Breast epithelium (tissue), 4 donors: ENCODE data around the gene ITGA3. TPM values are rescaled to one million over a fixed set of nuclear protein-coding genes. Genes with fewer than 3 reads are reported as not detected.

Source experiments
- DNase-seq, 2 donors: peaks; one replicate each; pipeline ENCODE4 v3.0.0-alpha.2; 2019; ENCODE audit warnings: low spot score in 2 of 2
- H3K27ac ChIP-seq, 2 donors: fragments of 200-600 bp; sonication (generic) in 1 of 2; one replicate each; pipeline ENCODE4 v1.5.1; 2016 to 2019; ENCODE audit warnings: mild to moderate bottlenecking in 1 of 2
- H3K27me3 ChIP-seq, 2 donors: fragments of 200-600 bp; sonication (generic) in 1 of 2; one replicate each; pipeline versions ENCODE4 v1.5.1 to v1.6.0; 2017 to 2019; ENCODE audit warnings: control low read depth in 1 of 2, mild to moderate bottlenecking in 1 of 2
- H3K36me3 ChIP-seq: fragments of 200-600 bp; one replicate; pipeline ENCODE4 v1.5.1; 2019
- H3K4me1 ChIP-seq, 2 donors: fragments of 200-600 bp; sonication (generic); one replicate each; pipeline ENCODE4 v1.5.1; 2016 to 2019; ENCODE audit warnings: control low read depth in 1 of 2
- H3K4me3 ChIP-seq, 3 donors: fragments of 200-600 bp; sonication (generic); 1 replicate in 2 of 3; 2 replicates in 1 of 3; pipeline ENCODE4 v1.5.1; 2016 to 2019; ENCODE audit warnings: mild to moderate bottlenecking in 3 of 3, moderate library complexity in 2 of 3
- H3K9me3 ChIP-seq, 2 donors: fragments of 200-600 bp; sonication (generic) in 1 of 2; one replicate each; pipeline ENCODE4 v1.5.1; 2016 to 2019; ENCODE audit warnings: control low read depth in 1 of 2
- POLR2A ChIP-seq: fragments of 450-650 bp; IDR thresholded peaks from one replicate; pipeline ENCODE4 v1.6.1; 2016; ENCODE audit warnings: antibody characterized with exemption, mild to moderate bottlenecking, moderate library complexity
- POLR2AphosphoS5 ChIP-seq, 3 donors: sonication (generic); formaldehyde crosslinking; IDR thresholded peaks; one replicate each; pipeline ENCODE4 v1.6.1; 2017; ENCODE audit warnings: antibody characterized with exemption in 3 of 3
- intact Hi-C: fragments of 100-400 bp; cut with DNase I; formaldehyde crosslinking; loops from one replicate; pipeline ENCODE4 v1.15.1; 2023; ENCODE audit warnings: low total_unique reads
- total RNA-seq, 3 donors: library from RNA; depleted of rRNA; stranded (reverse); fragments of >200 nt; gene quantifications; one replicate each; pipeline ENCODE4 v1.1.0, GENCODE V29; 2016
- TF ChIP-seq, protein P1 (sequence below), 3 donors: fragments of 450-650 bp; IDR thresholded peaks; one replicate each; pipeline ENCODE4 v1.5.1; 2016 to 2017; ENCODE audit warnings: antibody characterized with exemption in 3 of 3, mild to moderate bottlenecking in 3 of 3, moderate library complexity in 3 of 3

Gene ITGA3
- total RNA-seq, 3 donors from 2014 or later, result 10.6 to 67.6 (median 48.5) TPM

DNA sequence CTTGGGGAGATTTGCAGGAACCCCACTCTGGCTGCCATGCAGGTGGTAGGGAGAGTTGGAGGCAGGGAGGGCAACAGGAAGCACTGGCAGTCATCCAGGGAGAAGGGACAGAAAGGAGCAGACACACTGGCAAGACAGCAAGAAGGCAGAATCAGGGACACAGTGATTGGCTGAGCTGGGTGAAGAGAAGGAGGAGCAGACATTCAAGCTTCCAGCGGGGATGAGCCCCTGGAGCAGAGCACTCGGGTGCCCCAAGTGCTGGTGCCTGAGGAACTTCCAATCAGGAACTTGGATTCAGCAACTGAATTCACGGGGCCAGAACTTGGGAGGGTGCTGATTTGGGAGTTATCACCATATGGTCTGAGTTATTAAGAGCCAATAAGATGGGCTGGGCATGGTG is 6.3 kb upstream of the ITGA3 start:
- H3K27ac ChIP-seq, result no peak overlapping the region
- no peaks in the 10 kb centered on the region for H3K27me3 ChIP-seq
- H3K9me3 ChIP-seq, result no peaks in the 10 kb centered on the region
- H3K36me3 ChIP-seq, result no peaks in the 10 kb centered on the region
- TF ChIP-seq POLR2A, result no peak
- no peak for TF ChIP-seq POLR2AphosphoS5 (IDR thresholded peaks at IDR 0.05)
- DNase-seq, result no peak
- intact Hi-C loops, result no loop called here
- no peak overlapping the region for H3K4me3 ChIP-seq
- H3K4me1 ChIP-seq, result peaks cover 0 to 4% of the 10 kb centered on the region in 2 donors

DNA sequence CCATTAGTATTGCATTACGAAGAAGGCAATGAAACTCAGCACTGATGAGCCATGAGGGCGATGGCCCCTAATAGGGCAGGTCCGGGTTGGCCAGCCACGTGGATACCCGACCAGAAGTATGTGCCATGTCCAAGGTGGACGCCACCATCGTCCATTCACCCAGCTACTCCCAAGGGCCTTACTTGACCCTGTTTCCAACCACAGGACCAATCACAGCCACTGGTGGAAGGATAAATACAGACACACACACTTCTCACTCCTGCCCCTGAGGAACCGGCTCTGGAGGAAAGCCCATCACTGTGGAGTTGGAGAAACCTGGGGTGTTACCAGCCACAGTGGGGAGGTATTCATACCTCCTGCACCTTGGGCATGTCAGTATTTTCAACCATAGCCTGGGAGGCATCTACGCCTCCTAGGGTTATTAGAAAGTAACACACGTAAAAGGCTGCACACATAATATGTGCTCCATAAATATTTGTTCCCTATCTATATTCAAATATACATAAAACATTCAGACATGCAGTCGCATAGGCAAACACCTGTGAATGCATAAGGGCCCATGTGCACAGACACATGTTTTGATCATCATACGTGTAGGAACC is 5.4 kb upstream of the ITGA3 start:
- Histone ChIP-seq H3K4me1 (peaks cover 0 to 4% of the 10 kb centered on the region in 2 donors), H3K27ac (peak overlapping the region; percentile 62 to 69), H3K4me3 (no peak overlapping the region), H3K27me3 (no peaks in the 10 kb centered on the region), H3K36me3 (no peaks in the 10 kb centered on the region), H3K9me3 (no peaks in the 10 kb centered on the region)
- DNase-seq, result no peak
- TF ChIP-seq, protein P1, sequence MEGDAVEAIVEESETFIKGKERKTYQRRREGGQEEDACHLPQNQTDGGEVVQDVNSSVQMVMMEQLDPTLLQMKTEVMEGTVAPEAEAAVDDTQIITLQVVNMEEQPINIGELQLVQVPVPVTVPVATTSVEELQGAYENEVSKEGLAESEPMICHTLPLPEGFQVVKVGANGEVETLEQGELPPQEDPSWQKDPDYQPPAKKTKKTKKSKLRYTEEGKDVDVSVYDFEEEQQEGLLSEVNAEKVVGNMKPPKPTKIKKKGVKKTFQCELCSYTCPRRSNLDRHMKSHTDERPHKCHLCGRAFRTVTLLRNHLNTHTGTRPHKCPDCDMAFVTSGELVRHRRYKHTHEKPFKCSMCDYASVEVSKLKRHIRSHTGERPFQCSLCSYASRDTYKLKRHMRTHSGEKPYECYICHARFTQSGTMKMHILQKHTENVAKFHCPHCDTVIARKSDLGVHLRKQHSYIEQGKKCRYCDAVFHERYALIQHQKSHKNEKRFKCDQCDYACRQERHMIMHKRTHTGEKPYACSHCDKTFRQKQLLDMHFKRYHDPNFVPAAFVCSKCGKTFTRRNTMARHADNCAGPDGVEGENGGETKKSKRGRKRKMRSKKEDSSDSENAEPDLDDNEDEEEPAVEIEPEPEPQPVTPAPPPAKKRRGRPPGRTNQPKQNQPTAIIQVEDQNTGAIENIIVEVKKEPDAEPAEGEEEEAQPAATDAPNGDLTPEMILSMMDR (IDR thresholded peaks at IDR 0.05), result no peak
- TF ChIP-seq POLR2AphosphoS5 (IDR thresholded peaks at IDR 0.05), result no peak
- TF ChIP-seq POLR2A, result no peak
- intact Hi-C loops, result no loop called here

DNA sequence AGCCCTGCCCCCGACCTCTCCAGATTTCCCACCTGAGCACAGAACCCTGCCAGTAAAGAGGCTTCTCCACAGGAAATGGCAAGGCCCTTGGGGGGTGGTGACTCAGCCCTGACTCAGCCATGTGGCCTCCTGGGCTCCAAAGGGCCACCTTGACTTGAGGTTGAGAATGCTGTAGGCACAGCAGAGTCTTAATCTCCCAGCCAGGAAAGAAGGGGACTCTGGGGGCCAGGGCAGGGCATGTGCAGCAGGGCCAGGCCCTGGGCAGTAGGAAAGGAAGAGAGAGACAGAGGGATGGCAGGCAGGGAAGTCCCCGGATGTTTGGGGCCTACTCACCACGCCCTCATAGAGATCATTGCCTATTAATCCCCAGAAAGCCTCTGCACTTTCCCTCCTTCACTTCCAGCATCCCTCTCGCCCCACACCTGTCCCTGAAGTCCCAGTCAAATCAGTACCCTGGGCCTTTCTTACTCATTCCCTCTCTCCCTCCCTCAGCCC is 4.8 kb upstream of the ITGA3 start:
- peak overlapping the region; percentile 69 to 82 for H3K27ac ChIP-seq
- H3K9me3 ChIP-seq, result no peaks in the 10 kb centered on the region
- H3K27me3 ChIP-seq, result no peaks in the 10 kb centered on the region
- DNase-seq, result no peak
- no peak overlapping the region for H3K4me3 ChIP-seq
- TF ChIP-seq POLR2A (no peak), POLR2AphosphoS5 (IDR thresholded peaks at IDR 0.05) (peak in 1 of 3 donors; percentile 64)
- H3K36me3 ChIP-seq, result no peaks in the 10 kb centered on the region
- intact Hi-C loops, result no loop called here
- H3K4me1 ChIP-seq, result peaks cover 0 to 7% of the 10 kb centered on the region in 2 donors

DNA sequence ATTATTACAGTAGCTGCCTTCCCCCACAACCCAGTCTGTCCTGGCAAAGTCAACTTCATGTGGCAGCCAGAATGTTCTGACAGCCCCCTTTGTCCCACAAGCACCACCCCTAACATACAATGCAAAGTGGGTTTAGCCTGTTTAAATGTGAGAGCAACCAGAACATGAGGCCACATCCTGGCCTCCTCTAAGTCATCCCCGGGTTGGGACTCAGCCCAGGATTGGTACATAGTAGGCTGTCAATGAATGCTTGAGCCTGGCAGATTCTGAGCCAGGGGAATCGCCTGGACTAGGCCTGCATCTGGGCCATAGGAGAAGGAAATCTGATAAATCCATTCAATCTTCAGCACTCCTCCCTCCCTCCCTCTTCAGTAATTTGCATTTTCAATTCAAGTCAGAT is 4.3 kb upstream of the ITGA3 start:
- H3K9me3 ChIP-seq, result no peaks in the 10 kb centered on the region
- intact Hi-C loops, result no loop called here
- H3K27me3 ChIP-seq, result no peaks in the 10 kb centered on the region
- H3K4me1 ChIP-seq, result peaks cover 0 to 11% of the 10 kb centered on the region in 2 donors
- TF ChIP-seq POLR2AphosphoS5 (IDR thresholded peaks at IDR 0.05) (no peak), POLR2A (no peak)
- TF ChIP-seq, protein P1 (IDR thresholded peaks at IDR 0.05), result no peak
- H3K36me3 ChIP-seq, result no peaks in the 10 kb centered on the region
- no peak for DNase-seq
- peak overlapping the region; percentile 69 to 82 for H3K27ac ChIP-seq
- H3K4me3 ChIP-seq, result no peak overlapping the region

DNA sequence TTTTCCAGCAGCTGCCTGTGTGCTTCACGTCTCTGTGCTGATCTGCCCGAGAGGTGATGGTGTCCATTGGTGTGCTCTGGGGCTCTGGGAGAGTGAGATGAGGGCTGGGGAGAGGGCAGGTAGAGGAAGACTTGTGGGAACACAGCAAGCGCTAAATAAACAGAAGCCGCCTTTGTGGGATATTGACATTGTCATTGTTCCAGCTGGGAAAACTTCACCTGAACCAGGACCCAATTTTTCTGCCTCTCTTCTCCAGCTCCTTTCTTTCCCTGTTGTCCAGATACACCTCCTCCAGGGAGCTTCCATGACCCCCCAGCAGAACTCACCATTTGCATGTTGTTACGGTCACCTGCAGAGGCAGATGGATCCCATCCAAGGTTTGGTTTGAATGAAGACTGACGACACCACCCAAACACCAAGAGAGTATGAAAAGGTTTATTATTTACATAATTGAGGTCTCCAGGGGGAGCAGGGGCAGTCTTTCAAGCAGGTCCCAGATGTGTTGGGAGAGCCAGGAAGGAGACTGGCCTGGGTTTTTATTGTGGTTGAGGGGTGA is 3.6 kb upstream of the ITGA3 start:
- H3K36me3 ChIP-seq, result no peaks in the 10 kb centered on the region
- no peak for DNase-seq
- H3K9me3 ChIP-seq, result no peaks in the 10 kb centered on the region
- no peaks in the 10 kb centered on the region for H3K27me3 ChIP-seq
- peak overlapping the region; percentile 30 to 82 for H3K27ac ChIP-seq
- TF ChIP-seq, protein P1 (IDR thresholded peaks at IDR 0.05), result no peak
- TF ChIP-seq POLR2A, result no peak
- TF ChIP-seq POLR2AphosphoS5 (IDR thresholded peaks at IDR 0.05), result no peak
- no peak overlapping the region for H3K4me3 ChIP-seq
- H3K4me1 ChIP-seq, result peaks cover 0 to 11% of the 10 kb centered on the region in 2 donors
- intact Hi-C loops, result no loop called here

DNA sequence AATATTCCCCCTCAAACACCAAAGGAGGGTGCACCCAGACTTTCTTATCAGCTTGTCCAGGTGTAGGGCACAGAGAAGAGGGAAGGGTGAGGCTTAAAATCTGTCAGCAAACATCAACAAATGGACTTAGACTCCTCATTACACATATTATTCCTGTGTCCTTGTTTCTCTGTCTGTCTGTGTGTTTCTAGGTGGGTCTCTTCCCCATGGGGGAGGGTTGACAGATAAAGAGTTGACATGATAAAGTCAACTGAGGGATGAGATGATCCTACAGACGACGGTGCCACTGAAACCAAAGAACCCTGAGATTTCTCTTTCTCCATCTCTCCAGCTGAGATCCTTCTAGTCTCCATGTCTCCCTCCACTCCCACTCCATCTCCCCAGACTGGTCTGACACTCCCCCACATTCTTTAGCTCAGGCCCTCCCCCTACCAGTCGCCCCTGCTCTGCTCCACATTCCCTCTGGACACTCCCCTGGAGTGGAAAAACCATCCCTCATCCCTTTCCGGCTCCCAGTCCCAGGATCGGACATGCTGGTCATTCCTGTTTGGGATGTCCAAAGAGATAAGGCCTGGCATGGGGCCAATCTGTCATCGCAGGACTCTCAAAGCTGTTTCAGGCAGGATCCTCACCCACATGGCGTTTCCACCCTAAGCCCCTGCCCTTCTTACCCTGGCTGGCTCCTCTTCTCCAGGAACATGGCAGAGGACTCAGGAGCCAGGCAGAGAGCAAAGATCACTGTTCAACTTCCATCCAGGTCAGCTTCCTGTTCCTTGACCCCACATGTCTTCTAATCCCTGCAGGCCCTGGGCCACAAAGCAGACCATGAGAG is 2.9 kb upstream of the ITGA3 start:
- H3K9me3 ChIP-seq, result no peaks in the 10 kb centered on the region
- H3K4me3 ChIP-seq, result no peak overlapping the region
- H3K27ac ChIP-seq, result peak overlapping the region; percentile 30 to 82
- TF ChIP-seq, protein P1 (IDR thresholded peaks at IDR 0.05), result no peak
- peak in 1 of 3 donors; percentile 14 for TF ChIP-seq POLR2AphosphoS5 (IDR thresholded peaks at IDR 0.05)
- peaks cover 0 to 11% of the 10 kb centered on the region in 2 donors for H3K4me1 ChIP-seq
- no peaks in the 10 kb centered on the region for H3K27me3 ChIP-seq
- H3K36me3 ChIP-seq, result no peaks in the 10 kb centered on the region
- intact Hi-C loops, result no loop called here
- no peak for DNase-seq
